SIG-M5 (cell line): ENCODE measurements around the gene SUDS3.

Source experiments
- DNase-seq: peaks from one replicate; lab custom pipeline; 2025; lab: John Stamatoyannopoulos, UW

The SUDS3 gene

DNA sequence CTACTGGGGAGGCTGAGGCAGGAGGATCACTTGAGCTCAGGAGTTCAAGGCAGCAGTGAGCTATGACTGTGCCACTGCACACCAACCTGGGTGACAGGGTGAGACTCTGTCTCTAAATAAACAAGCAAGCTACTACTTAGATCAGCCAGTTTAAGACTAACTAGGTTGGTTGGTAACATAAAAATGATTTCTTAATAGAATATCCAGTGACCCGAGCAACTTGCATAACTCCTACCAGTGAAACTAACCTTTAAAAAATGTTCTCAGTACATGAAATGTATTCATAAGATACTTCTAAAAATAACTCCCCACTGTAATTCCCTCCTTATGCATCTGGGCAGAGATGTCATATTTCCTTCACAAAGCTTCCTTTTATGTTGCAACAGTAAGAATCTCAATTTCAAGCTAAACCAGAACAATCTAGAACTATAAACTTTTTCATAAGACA, 19.5 kb upstream of the SUDS3 start:
- peak; percentile 69 for DNase-seq

DNA sequence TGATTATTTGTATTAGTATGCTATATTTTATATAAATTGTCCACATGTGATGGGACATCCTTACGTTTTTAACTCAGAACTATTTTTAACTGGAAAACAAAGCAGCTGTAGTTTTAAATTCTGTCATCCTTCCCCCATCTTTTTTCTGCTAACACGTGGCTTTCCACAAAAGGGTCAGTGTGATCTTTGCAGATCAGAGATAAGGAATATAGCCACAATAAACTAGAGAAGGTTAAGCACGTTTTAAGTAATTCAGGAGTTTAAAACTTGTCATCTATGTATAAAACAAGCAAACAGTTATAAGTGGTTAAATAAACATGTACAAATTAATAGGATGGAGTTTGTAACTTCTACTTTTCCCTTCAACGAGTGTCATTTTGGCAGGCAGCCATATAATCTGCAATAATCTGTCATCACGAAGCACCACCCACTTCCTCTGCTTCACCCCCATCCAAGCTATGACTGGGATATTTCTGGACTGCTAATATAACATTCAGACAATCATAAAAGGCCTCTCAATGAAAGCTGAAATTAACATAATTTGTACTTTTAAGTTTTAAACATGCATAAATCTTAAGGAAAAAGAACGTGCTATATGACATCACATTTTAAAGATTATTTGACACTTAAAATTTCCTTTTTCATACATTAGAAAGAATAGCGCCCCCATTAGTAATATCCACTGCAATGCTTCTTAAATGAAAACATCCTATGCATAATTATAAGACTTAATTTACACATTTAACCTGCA, 18.9 kb upstream of the SUDS3 start:
- peak; percentile 57 for DNase-seq

DNA sequence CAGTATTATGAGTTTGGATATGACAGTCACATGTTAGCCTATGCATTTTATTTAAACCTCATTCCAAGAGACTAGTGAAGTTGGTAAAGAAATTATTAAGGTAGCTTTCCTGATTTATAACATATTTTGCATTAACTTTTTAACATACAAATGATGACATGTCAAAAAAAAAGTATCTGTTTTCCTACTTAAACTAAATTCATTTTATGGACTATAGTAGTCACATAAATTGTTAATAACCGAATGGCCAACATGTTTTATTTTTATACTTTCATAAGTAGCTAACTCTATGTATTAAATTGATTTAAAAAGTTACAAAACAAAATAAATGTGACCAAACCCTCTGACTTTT, 18.4 kb upstream of the SUDS3 start:
- no peak for DNase-seq

DNA sequence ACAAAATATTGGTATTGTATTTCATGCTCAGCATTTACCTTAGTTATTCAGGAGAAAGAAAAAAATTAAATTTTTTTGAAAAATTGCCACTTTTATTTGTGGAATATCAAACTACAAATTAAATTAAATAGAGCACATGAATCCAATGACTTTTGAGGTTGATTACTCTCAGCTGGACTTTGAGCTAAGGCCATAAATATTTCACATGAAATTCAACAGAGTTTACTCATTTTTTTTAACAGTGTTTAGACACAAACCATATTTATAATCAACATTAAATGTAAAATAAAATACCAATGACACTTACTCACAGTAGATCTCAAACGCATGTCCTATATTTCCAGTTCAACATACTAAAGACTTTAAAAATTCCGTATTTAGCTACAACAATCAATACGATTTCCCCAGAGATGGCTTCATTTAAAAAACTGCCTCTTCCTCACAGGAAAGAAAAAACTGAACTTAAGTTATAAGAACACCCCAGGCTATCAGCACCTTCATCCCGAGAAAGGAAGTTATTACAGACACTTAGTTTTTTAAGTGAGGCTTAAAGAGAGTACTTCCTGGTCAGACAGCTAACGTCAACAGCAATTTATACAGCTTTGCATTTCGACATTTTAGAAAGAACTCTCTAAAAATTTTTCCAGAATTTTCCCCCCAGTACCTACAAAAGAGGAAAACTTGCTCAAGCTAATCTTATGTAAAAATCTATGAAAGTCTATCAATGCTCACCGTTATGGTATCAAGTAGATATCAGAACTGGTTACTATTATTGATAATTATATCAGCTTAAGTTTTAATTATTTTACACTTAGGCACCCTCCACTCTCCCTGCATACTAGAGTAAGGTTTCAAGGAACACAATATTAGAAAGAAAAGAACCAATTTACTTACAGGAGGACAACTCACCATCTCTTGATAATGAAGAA, 17.5 kb upstream of the SUDS3 start:
- DNase-seq = peak; percentile 44

DNA sequence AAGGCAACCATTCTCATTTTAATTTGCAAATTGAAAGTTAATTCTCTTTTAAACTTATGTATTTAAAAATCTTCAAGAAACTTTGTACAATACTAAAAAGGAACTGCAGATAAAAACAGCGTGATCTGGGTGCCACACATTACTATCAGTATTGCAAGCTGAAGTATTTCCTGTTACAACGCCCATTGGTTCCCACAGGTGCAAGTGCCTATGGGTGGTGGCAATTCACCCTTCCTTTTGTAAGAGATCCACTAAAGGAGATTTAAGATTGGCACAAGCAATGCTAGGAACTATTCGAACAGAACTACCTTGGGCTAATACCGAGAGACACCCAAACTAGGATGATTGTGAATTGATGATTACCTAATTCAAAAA, 16.8 kb upstream of the SUDS3 start:
- DNase-seq = no peak

DNA sequence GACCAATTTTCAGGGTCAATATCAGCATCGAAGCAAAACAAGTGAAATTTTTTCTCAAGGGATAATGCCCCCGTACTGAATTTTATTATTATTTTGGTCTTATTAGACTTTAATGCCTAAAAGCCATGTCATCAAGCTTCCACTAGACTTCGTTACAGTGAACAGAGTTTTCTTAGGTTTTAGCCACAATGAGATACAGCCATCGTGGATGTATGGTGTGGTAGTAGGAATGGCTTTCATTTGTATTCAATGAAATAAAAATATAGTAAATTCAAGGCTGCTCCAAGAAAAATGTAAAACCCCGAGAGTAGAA, 15.3 kb upstream of the SUDS3 start:
- DNase-seq = no peak

DNA sequence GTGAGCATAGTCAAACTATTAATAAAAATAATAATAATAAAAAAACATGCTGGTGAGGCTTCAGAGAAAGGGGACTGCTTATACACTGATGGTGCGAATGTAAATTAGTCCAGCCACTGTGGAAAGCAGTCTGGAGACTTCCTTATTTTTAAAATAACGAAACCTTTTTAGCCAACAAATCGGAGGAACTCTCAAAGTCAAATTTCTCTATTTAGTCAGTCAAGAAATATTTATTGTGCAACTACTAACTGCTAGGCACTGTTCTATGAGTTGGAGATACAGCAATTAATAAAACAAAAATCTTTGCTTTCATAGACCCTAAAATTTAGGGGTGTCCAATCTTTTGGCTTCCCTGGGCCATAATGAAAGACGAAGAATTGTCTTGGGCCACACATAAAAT, 14.5 kb upstream of the SUDS3 start:
- DNase-seq = peak; percentile 55

DNA sequence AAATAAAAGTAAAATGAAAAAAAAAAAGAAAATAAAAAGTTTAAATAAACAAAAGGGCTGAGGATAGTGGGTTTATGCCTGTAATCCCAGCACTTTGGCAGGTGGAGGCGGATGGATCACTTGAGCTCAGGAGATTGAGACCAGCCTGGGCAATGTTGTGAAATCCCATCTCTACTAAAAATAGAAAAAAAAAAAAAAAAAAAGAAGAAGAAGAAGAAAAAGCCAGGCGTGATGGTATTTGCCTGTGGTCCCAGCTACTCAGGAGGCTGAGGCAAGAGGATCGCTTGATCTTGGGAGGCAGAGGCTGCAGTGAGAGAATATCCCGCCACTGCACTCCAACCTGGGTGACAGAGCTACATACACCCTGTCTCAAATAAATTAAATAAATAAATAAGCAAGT, 7.5 kb upstream of the SUDS3 start:
- no peak for DNase-seq

DNA sequence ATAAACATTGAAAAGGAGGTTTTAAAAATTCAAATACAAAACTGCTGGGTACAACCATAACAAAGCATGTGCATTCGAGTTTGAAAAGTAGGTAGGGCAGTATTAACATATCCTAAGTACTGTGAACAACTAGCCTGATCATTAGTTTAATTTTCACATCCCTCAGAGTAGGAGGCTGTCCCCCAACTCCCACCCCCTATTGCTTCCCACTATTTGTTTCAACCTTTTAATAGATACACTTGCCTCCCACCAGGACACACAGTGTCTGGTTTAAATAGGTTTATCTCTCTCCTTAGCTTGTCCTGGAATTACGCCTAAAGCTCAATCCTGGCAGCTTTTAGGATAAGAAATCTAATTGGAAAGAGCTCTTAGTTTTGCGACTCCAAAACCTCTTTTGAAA, 5.8 kb upstream of the SUDS3 start:
- no peak for DNase-seq

DNA sequence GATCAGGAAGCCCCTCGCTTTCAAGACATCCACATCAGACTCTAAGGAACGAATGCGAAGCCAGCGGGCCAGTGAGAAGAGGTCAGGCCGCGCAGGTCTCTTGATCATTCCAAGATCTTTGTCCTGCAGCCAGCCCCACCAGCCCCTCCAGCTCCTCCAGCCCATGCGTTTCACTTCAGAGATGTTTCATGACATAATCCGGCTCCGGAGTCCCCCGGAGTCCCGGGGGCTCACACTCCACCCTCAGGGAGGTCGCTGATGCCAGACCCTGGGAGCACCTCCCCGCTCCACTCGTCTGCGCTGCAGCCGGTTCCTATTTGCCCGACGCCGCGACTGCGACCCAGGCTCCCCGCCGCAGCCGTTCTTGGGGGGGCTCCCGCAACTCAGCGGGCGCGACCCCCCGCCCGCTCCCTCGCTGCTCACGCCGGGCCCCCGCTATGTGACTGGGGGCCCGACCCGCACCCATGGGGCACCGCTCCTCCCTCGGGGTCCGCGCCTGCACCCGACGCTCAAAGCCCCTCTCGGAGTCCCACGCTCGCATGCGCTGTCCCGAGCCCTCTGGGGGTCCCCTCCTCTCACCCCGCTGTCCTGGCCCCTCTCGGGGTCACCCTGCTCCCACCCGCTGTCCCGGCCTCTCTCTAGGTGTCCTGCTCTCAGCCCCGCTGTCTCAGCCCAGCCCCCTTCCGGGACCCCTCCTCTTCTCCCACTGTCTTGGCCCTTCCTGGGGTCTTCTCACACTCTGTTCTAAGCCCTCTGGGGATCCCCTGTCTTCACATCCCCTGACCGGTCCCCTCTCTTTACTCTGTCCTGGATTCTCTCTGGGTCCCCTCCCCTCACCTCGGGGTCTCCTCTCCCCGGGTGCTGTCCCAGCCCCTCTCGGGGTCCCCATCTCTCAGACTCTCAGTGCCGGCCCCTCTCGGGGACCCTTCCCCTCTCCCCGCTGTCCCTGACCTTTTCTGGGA, 4.8 kb upstream of the SUDS3 start:
- DNase-seq = no peak

DNA sequence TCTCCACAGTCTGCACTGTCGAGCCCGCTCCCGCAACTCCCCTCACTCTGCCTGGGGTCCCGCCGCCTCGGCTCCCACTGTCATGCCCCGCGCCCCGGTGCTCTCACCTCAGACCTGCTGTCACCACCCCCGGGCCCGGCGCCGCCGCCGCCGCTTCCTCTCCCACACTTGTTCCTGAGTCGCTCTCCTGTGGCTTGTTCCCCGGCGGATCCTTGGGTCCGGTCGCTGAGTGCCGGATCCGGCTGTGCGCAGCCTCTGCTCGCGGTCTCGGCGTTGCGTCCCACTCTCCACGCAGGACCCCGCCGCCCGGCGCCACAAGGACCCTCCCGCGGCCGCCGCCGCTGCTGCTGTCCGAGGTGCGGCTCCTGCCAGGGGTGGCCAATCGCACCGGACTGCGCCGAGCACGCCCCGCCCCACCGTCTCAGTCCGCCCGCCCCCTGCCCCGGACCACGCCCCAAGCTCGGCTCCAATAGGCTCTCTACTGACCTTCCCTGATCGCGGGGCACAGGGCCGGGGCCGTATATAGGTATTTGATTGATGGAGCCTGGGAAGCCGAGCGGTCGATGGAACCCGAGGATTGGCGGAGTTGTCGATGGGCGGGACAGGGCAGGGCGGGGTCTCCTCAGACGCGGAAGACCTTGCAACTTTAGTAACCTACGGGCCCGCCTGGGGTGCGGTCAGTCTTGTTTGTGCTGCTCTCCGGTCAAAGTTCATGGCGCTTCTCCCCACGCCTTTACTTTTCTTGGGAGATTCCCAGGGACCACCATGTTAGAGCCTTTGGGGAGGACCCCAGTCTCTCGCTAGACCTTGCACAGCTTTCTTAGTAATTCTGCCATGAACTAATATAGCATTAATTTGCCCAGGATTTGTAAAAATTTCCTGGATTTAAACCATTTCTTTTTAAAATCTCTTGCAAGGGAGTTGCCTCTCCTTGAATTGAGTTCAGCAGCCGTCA, 3.5 kb upstream of the SUDS3 start, which contains the start of gene TAOK3:
TSS of gene TAOK3 (minus strand) at position 367 of the 955 bp plus-strand sequence. CDS start 117,340 bp downstream, outside the sequence.
- peak; percentile 97 for DNase-seq

DNA sequence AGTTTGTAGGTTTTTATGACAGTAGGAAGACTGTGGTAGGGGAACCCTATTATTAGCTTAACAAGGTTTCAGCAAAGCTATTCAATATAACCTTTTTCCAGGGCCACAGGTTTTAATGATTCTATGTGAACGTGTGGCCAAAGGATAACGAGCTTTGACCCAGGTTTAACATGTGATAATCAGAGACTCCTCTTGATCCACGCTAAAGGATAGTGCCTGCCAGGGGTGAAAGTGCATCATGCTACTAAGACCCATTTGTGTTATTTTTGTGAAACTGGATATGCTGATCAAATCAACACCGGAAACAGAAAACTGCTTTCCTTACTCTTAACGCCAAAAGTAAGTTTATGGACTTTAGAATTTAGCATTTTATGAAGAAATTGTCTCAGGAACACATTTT, 2.7 kb upstream of the SUDS3 start:
- DNase-seq = no peak

DNA sequence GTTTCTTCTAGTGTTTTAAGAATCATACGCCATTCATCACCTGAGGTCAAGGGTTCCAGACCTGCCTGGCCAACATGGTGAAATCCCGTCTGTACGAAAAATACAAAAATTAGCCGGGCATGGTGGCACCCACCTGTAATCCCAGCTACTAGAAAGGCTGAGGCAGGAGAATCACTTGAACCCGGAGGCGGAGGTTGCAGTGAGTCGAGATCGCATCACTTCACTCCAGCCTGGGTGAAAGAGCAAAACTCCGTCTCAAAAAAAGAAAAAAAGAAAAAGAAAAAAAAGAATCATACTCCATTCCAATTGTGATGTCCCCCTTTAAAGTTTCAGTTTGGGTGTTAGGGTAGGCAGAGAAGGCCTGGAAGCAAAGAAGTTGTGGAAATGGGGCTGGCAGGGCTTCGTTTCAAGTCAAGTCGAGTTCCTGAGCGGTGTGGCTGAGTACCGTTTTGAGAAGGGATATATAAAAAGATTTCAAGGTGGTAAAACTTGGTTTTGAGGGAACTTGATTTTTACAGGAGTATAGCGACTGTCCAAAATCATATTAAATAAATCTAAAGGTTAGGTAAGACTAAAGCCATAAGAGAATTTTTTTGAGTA, 2.1 kb upstream of the SUDS3 start:
- DNase-seq = no peak

DNA sequence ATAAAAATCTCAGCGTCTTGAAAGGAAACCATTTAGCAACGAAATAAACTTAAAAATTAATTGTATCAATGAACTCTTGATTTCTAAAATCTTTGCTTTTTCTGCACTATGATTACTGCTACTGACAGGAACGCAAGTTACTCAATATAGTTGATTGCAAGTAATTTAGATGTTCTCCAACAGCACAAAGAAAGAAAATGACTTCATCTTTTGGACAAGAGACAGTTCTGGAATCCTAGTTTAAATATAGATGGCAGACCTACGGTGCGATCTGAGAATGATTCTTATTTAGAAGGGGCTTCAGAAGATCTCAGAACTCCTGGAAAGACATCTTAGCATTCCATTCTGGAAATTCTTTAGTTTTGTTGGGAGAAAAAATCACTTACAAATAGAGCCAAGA, 1.4 kb upstream of the SUDS3 start:
- no peak for DNase-seq

DNA sequence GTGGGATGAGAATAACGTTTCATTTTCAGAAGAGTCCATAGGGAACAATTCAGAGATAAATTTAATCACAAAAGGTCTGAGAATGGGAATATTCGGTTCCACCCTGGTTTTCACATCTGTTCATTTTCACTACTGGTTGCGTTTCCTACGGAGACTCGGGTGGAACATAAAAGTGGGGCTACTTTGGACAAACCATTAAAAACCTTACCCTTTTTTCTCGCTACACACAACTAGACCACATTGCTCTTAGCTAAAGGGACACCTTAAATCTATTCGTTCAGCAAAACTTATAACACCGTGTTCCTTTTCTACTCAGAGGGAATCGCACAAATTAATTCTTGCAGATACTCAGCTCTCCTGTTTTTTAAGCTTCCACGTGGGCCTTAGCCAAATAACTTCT, 1.0 kb upstream of the SUDS3 start:
- DNase-seq = no peak

DNA sequence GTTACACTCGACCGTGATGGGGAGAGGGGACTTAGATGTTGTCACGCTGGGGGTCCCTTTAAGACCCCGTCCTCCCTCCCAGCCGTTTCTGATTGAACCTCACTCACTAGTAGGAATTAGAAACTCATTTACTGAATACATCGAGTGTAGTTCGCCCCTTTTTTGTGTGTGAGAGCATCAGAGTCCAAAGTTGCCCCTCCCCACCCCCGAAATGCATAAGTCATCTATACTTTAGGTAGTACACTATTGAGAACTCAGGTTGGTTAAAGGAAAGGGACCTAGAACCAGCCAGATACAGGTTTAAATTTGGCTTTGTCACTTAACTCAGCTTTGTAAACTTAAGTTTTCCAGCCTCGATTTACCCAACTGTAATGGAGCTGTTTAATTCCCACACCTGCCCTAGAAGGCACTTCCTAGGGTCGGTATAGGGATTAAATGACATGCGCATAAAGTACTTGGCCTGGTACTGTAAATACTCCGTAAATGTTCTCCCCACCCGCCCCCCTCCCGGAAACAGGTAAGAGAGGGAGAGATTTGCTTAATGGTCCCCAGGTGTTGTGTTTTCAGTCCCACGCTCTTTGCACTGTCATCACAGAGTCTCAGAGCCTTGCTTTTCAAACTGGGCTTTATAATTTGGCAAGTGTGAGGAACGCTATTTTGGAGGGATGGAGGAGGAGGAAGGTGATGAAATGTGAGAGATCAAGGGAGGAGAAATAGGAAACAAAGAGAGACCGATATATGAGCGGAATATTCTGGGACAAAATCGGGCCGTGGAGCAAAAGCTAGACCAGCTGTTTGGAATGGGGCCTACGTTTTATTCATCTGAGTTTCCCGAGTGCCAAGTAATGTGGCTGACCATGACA, 897 bp downstream of the SUDS3 start:
- DNase-seq = no peak

DNA sequence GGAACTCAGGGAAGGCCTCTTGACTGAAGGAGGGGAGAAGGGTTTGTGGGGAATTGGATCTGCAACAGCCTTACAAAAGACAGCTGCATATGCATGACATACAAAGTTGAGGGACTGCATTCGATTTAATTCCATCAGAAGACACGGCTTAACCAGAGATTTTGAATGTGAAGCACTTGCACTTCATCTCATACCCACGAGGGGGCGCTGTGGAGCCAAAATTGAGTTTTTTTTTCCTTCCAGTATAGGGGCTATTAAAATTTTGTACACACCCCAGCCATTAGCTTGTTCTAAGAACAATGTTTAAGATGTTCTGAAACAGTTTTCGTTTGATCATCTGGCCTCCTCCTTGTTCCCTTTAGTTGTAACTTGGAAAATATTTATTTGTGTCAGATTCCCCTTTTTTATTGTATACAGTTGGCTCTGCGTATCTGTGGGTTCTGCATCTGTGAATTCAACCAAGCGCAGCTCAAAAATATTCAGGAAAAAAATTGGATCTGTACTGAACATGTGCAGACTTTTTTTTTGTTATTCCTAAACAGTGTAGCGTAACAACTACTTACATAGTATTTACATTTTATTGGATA, 1.6 kb downstream of the SUDS3 start:
- peak; percentile 28 for DNase-seq

DNA sequence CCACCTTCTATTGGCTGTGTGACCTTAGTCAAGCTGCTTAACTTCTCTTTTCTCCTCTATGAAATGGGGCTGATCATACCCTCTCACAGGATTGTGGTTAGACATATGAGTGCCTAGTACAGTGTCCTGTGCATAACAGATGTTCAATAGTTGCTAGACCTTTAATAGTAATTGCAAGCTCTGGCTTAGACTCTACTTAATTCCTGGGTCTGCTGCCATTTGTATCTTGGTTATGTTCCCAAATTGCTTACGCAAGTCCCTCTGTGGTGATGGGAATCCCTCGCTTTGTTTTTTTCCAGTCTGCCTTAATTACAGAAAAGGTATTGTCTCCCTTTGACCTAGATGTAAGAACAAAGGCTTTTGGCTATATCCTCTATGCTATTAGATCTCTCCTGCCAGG, 15.1 kb downstream of the SUDS3 start:
- no peak for DNase-seq

DNA sequence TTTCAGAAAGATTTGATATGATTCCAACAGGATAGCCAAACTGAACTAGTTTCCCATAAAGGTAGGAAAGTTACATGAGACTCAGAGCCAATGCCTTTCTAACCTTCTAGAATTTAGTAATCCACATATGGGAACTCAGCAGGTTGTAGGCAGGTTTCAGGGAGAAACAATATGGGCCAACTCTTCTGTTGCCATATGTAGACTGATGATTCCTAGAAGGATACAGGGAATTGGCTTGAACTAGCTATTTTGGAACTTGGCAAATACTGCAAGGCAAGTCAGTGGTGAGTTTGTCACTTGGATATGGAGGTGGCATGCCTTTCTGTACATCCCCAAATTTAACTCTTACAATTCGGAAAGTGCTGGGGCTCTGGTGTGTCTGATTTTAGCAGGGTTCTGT, 15.5 kb downstream of the SUDS3 start:
- DNase-seq = no peak
